Suprapubic skin (tissue), 4 donors: ENCODE data around the gene AMPH.

Experiments used
- CTCF ChIP-seq, 2 donors: fragments of 200-600 bp in 1 of 2; fragments of 450-650 bp in 1 of 2; sonication (generic) in 1 of 2; IDR thresholded peaks; one replicate each; pipeline ENCODE4 v1.5.1; 2016 to 2019; ENCODE audit warnings: antibody characterized with exemption in 2 of 2, mild to moderate bottlenecking in 1 of 2, moderate library complexity in 1 of 2
- EP300 ChIP-seq: sonication (generic); formaldehyde crosslinking; IDR thresholded peaks from one replicate; pipeline ENCODE4 v1.6.1; 2017; ENCODE audit warnings: antibody characterized with exemption
- POLR2A ChIP-seq, 2 donors: fragments of 450-650 bp; IDR thresholded peaks; one replicate each; pipeline ENCODE4 v1.6.1; 2017; ENCODE audit warnings: antibody characterized with exemption in 2 of 2, mild to moderate bottlenecking in 2 of 2, moderate library complexity in 2 of 2
- POLR2AphosphoS5 ChIP-seq, 3 donors: sonication (generic); formaldehyde crosslinking; IDR thresholded peaks; one replicate each; pipeline ENCODE4 v1.6.1; 2017; ENCODE audit warnings: antibody characterized with exemption in 3 of 3

GRCh38 chr7:38476764-38477163 lies 154.4 kb downstream of the AMPH start:
- no peak for TF ChIP-seq CTCF (IDR thresholded peaks at IDR 0.05)
- TF ChIP-seq POLR2A (IDR thresholded peaks at IDR 0.05) = no peak
- TF ChIP-seq POLR2AphosphoS5 (IDR thresholded peaks at IDR 0.05) = no peak
- no peak for TF ChIP-seq EP300
